ENCODE results near the gene CD300H.

Gene CD300H

DNA sequence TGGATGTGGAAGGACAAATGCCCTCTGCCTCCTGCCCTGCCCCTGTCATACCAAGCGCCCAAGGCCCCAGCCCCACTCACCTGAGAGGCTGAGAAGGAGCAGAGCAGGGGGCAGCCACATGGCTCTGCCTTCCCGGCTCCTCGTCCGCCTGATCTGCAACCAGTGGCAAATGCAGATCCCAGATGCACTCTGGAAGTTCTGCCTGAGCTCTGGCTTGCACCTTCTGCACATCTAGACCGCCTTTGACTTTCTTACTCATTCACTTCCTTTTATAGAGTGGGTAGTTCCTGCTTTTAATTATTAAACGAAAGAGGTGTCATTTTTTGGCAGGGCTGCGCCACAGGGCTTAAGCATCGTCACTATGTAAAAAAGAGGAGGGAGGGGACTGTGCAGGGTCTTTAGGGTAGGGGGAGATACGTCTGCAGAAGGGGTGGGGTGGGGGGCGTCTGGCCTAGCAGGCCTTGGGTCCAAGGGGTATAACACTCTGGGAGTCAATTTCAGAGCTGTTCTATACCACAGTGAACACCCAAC, 36.0 kb downstream of the CD300H start, which contains the start of gene CD300LB:
Gene CD300LB (minus strand): TSS at position 245 of the 531 bp plus-strand sequence. CDS start 125 bp downstream, at position 120.
- TF ChIP-seq GATA3 (IDR thresholded peaks at IDR 0.05; ENCODE audit: low read depth, low read length) (no peak), GATA2 (IDR thresholded peaks at IDR 0.05; ENCODE audit: low read depth, low read length) (no peak)

DNA sequence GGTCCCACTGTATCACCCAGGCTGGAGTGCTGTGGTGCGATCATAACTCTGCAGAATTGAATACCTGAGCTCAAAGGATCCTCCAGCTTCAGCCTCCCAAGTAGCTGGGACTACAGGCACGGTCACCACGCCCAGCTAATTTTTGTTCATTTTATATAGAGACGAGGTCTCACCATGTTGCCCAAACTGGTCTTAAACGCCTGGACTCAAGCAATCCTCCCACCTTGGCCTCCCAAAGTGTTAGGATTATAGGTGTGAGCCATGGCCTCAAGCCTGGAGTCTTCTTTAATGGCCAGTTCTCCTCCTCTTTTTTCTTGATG, 36.5 kb downstream of the CD300H start:
- no peak for TF ChIP-seq GATA2 (IDR thresholded peaks at IDR 0.05; ENCODE audit: low read depth, low read length)
- no peak for TF ChIP-seq GATA3 (IDR thresholded peaks at IDR 0.05; ENCODE audit: low read depth, low read length)

- no peak for TF ChIP-seq GATA3 (IDR thresholded peaks at IDR 0.05; ENCODE audit: low read depth, low read length)
- no peak for TF ChIP-seq GATA2 (IDR thresholded peaks at IDR 0.05; ENCODE audit: low read depth, low read length)
Measured at GRCh38 chr17:74529243-74529642, 38.1 kb downstream of the CD300H start.

GRCh38 chr17:74528491-74529199, 38.7 kb downstream of the CD300H start:
- no peak for TF ChIP-seq GATA2 (IDR thresholded peaks at IDR 0.05; ENCODE audit: low read depth, low read length)
- no peak for TF ChIP-seq GATA3 (IDR thresholded peaks at IDR 0.05; ENCODE audit: low read depth, low read length)

DNA sequence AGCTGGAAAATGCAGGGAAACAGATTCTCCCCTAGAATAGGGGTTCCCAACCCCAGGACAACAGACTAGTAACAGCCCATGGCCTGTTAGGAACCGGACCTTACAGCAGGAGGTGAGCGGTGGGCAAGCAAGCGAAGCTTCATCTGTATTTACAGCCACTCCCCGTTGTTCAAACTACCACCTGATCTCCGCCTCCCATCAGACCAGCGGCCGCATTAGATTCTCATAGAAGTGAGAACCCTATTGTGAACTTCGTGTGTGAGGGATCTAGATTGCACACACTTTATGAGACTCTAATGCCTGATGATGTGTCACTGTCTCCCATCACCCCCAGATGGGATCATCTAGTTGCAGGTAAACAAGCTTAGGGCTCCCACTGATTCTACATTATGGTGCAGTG, 39.6 kb downstream of the CD300H start:
- TF ChIP-seq GATA3 (IDR thresholded peaks at IDR 0.05; ENCODE audit: low read depth, low read length) (no peak), GATA2 (IDR thresholded peaks at IDR 0.05; ENCODE audit: low read depth, low read length) (no peak)

- TF ChIP-seq GATA2 (IDR thresholded peaks at IDR 0.05; ENCODE audit: low read depth, low read length) (no peak), GATA3 (IDR thresholded peaks at IDR 0.05; ENCODE audit: low read depth, low read length) (no peak)
Measured at GRCh38 chr17:74527081-74527480, 40.2 kb downstream of the CD300H start.

DNA sequence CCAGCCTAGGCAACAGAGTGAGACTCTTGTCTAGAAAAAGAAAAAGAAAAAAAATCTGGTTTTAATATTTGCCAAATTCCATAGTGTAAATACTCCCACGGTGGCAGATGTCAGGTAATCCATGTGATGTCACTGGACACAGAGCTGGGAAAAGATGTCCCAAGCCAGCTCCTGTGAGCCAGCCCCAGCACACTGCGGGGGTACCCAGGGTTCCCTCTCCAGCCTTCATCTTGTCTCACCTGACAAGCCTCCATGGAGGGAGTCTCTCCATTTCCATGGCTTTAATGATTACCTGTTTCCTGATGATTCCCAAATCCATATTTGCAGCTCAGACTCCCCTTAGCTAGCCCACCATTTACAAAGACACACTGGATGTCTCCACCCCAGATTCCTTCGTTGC, 40.6 kb downstream of the CD300H start:
- no peak for TF ChIP-seq GATA2 (IDR thresholded peaks at IDR 0.05; ENCODE audit: low read depth, low read length)
- TF ChIP-seq GATA3 (IDR thresholded peaks at IDR 0.05; ENCODE audit: low read depth, low read length), result no peak

DNA sequence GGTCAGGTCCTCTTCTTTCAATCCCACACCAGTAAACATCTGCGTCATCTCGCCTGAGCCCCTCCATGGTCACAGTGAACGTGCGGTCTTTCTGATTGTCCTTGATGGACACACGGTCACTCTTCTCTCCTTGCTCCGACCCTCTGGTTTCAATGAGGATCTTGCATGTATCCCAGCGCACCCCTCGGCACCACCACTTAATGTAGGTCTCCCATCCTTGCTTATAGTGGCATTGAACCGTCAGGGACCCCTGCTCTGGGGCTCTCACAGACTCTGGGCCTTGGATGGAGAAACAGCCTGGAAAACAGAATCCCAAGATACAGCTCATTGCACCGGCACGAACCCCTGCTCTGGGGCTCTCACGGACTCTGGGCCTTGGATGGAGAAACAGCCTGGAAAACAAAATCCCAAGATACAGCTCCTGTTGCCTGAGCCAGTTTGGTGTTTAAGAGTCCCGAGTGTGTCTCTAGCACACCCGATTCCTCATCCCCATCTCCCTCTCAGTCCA, 41.5 kb downstream of the CD300H start:
- no peak for TF ChIP-seq GATA2 (IDR thresholded peaks at IDR 0.05; ENCODE audit: low read depth, low read length)
- no peak for TF ChIP-seq GATA3 (IDR thresholded peaks at IDR 0.05; ENCODE audit: low read depth, low read length)

DNA sequence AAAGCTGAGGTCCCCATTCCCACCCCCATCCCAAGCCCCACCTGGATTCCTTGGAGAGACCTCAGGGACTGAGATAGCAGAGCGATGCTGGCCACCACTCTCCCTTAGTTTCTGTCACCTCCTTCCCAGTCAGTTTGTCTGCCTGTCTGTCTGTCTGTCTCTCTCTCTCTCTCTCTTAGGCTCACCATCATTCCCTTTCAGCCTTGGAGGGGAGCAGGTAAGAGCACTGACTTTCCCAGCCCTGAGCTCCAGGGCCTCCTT, 41.9 kb downstream of the CD300H start:
- TF ChIP-seq GATA3 (IDR thresholded peaks at IDR 0.05; ENCODE audit: low read depth, low read length) (no peak), GATA2 (IDR thresholded peaks at IDR 0.05; ENCODE audit: low read depth, low read length) (no peak)

GRCh38 chr17:74524653-74525464, 42.5 kb downstream of the CD300H start:
- no peak for TF ChIP-seq GATA2 (IDR thresholded peaks at IDR 0.05; ENCODE audit: low read depth, low read length)
- TF ChIP-seq GATA3 (IDR thresholded peaks at IDR 0.05; ENCODE audit: low read depth, low read length), result no peak

- TF ChIP-seq GATA3 (IDR thresholded peaks at IDR 0.05; ENCODE audit: low read depth, low read length), result no peak
- no peak for TF ChIP-seq GATA2 (IDR thresholded peaks at IDR 0.05; ENCODE audit: low read depth, low read length)
Measured at GRCh38 chr17:74523308-74523707, 44.0 kb downstream of the CD300H start.

- TF ChIP-seq GATA2 (IDR thresholded peaks at IDR 0.05; ENCODE audit: low read depth, low read length) (no peak), GATA3 (IDR thresholded peaks at IDR 0.05; ENCODE audit: low read depth, low read length) (no peak)
Measured at GRCh38 chr17:74522381-74523105, 44.8 kb downstream of the CD300H start.

GRCh38 chr17:74521701-74522201, 45.6 kb downstream of the CD300H start:
- TF ChIP-seq GATA2 (IDR thresholded peaks at IDR 0.05; ENCODE audit: low read depth, low read length) (no peak), GATA3 (IDR thresholded peaks at IDR 0.05; ENCODE audit: low read depth, low read length) (no peak)
